Omental fat pad (tissue), 4 donors: Measurements from ENCODE around the gene ANK2. TPM values are rescaled to one million over a fixed set of nuclear protein-coding genes. Genes with fewer than 3 reads are reported as not detected.

ENCODE experiments used
- ATAC-seq: fragments of 150-250 bp; one replicate; pipeline ENCODE4 v1.9.1; 2016; ENCODE audit warnings: mild to moderate bottlenecking, moderate library complexity; ENCODE audit not compliant: low FRiP score
- DNase-seq: peaks from one replicate; pipeline ENCODE4 v3.0.0-alpha.2; 2019; ENCODE audit warnings: low spot score
- small RNA-seq: library from RNA; depleted of rRNA; stranded (forward); fragments of <200 nt; gene quantifications from one replicate; pipeline ENCODE3, GENCODE V24; 2016
- total RNA-seq, 4 donors: library from RNA; depleted of rRNA; stranded (reverse); fragments of >200 nt; gene quantifications; one replicate each; pipeline ENCODE4 v1.1.0, GENCODE V29; 2016
- TF ChIP-seq, protein P1 (sequence below), 3 donors: fragments of 450-650 bp; IDR thresholded peaks; one replicate each; pipeline ENCODE4 v1.5.1; 2016 to 2017; ENCODE audit warnings: antibody characterized with exemption in 3 of 3, mild to moderate bottlenecking in 3 of 3, moderate library complexity in 2 of 3

Gene ANK2
- total RNA-seq, 4 donors from 2014 or later: 51.4 to 200 (median 84.9) TPM

DNA sequence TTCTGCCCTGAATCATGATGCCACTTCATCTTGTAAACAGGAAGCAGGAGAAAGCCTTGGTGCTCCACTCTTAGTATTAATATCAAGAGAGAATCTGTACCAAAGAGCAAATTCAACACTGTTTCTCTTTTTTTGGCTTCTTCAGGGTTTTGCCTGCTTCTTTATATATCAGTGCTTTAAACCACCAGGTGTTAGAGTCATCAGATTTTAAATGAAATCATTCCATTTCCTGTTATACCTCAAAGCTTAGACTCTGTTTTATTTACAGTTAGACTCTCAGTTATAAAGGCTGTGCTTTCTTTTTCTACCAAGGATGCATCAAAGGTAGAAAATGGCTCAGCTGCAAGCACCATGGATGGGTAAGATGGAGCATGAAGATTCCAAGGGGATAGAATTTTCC is 361.2 kb downstream of the ANK2 start:
- no peak for DNase-seq
- TF ChIP-seq, protein P1, sequence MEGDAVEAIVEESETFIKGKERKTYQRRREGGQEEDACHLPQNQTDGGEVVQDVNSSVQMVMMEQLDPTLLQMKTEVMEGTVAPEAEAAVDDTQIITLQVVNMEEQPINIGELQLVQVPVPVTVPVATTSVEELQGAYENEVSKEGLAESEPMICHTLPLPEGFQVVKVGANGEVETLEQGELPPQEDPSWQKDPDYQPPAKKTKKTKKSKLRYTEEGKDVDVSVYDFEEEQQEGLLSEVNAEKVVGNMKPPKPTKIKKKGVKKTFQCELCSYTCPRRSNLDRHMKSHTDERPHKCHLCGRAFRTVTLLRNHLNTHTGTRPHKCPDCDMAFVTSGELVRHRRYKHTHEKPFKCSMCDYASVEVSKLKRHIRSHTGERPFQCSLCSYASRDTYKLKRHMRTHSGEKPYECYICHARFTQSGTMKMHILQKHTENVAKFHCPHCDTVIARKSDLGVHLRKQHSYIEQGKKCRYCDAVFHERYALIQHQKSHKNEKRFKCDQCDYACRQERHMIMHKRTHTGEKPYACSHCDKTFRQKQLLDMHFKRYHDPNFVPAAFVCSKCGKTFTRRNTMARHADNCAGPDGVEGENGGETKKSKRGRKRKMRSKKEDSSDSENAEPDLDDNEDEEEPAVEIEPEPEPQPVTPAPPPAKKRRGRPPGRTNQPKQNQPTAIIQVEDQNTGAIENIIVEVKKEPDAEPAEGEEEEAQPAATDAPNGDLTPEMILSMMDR (IDR thresholded peaks at IDR 0.05): no peak
- no peak for ATAC-seq

- peak; percentile 88 for ATAC-seq
- DNase-seq: no peak
- TF ChIP-seq, protein P1 (IDR thresholded peaks at IDR 0.05): no peak
Observed at GRCh38 chr4:113411496-113411938, 362.1 kb downstream of the ANK2 start.

GRCh38 chr4:113419631-113420030 is 370.2 kb downstream of the ANK2 start:
- DNase-seq: no peak
- TF ChIP-seq, protein P1 (IDR thresholded peaks at IDR 0.05): no peak
- ATAC-seq: no peak

GRCh38 chr4:113420938-113421337 is 371.5 kb downstream of the ANK2 start:
- DNase-seq: no peak
- ATAC-seq: no peak
- TF ChIP-seq, protein P1 (IDR thresholded peaks at IDR 0.05): no peak

GRCh38 chr4:113423631-113424030 is 374.2 kb downstream of the ANK2 start:
- TF ChIP-seq, protein P1 (IDR thresholded peaks at IDR 0.05): no peak
- DNase-seq (no peak), ATAC-seq (no peak)

DNA sequence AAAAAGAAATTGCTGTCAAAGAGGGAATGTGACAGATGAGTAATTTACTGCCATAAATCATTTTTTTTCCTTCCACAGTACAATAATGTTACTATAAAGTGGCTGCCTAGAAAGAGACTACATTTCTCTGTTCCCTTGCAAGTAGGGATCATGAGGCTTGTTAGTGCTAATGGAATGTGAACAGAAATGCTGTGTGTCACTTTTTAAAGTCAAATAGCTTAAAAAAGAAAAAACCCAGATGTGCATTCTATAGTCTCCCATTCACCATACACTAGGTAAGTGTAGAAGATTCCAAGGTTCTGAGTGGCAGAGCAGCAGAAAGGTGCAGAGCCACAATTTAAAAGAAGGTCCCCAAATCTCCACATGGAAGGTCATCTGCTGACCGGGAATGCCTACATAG is 383.7 kb downstream of the ANK2 start:
- DNase-seq: no peak
- TF ChIP-seq, protein P1 (IDR thresholded peaks at IDR 0.05): no peak
- no peak for ATAC-seq

Small RNA genes lying within 50 kb of the gene (small RNA-seq; reads per million reads assigned to genes)
- gene MIR8082 (not detected), gene RN7SL184P (not detected), gene RNU1-138P (not detected)
